PC-9 (cell line): ENCODE results near the gene TMEM203. TPM values are rescaled to one million over a fixed set of nuclear protein-coding genes. Genes with fewer than 3 reads are reported as not detected.

ENCODE experiments used
- BruUV-seq: library from RNA; stranded (reverse); fragments of 400-500 nt; replicated peaks from 2 replicates; lab custom pipeline; 2021; lab: Mats Ljungman, UMichigan
- CTCF ChIA-PET: fragments of 300-600 bp; sonication (Branson Sonifier 250); formaldehyde crosslinking; loops from one replicate; lab custom pipeline; 2022; ENCODE audit warnings: antibody characterized with exemption; lab: Charles Lee
- POLR2A ChIA-PET: fragments of 300-600 bp; sonication (Branson Sonifier 250); formaldehyde crosslinking; loops from one replicate; lab custom pipeline; 2022; ENCODE audit warnings: antibody characterized with exemption; ENCODE audit not compliant: unreplicated experiment; lab: Charles Lee
- DNase-seq, 2 experiments: peaks; one replicate each; pipeline versions ENCODE4 v3.0.0 to v3.0.0-alpha.2; 2015 to 2022; ENCODE audit warnings: mixed read lengths in 1 of 2
- H2AFZ ChIP-seq: fragments of 200-600 bp; sonication (generic); 2 replicates; pipeline ENCODE4 v1.8.1; 2017; ENCODE audit warnings: antibody characterized with exemption
- H3F3A ChIP-seq: fragments of 200-600 bp; sonication (generic); 2 replicates; pipeline ENCODE4 v1.8.1; 2017; ENCODE audit warnings: antibody characterized with exemption, mild to moderate bottlenecking, low read depth; ENCODE audit not compliant: insufficient read depth
- H3K27ac ChIP-seq: fragments of 200-600 bp; sonication (generic); 2 replicates; pipeline ENCODE4 v1.6.1; 2016; ENCODE audit warnings: mixed run types
- H3K27me3 ChIP-seq: fragments of 200-600 bp; sonication (generic); 2 replicates; pipeline ENCODE4 v1.6.1; 2016; ENCODE audit warnings: low read depth, mixed run types; ENCODE audit not compliant: insufficient read depth
- H3K36me3 ChIP-seq: fragments of 200-600 bp; sonication (generic); 2 replicates; pipeline ENCODE4 v1.6.1; 2016; ENCODE audit warnings: low read depth, mixed run types
- H3K4me1 ChIP-seq: fragments of 200-600 bp; sonication (generic); replicated peaks from 2 replicates; pipeline ENCODE4 v1.6.1; 2016; ENCODE audit warnings: mixed run types; ENCODE audit not compliant: insufficient read depth
- H3K4me2 ChIP-seq: fragments of 200-600 bp; sonication (generic); 2 replicates; pipeline ENCODE4 v1.6.1; 2017; ENCODE audit warnings: mixed run types
- H3K4me3 ChIP-seq: fragments of 200-600 bp; sonication (generic); 2 replicates; pipeline ENCODE4 v1.6.1; 2016; ENCODE audit warnings: mixed run types
- H3K79me2 ChIP-seq: fragments of 200-600 bp; sonication (generic); 2 replicates; pipeline ENCODE4 v1.6.1; 2017; ENCODE audit warnings: low read depth, mixed run types
- H3K9me2 ChIP-seq: fragments of 200-600 bp; sonication (generic); 2 replicates; pipeline ENCODE4 v1.8.1; 2017; ENCODE audit warnings: mild to moderate bottlenecking; ENCODE audit not compliant: insufficient read depth
- H3K9me3 ChIP-seq: fragments of 200-600 bp; sonication (generic); 2 replicates; pipeline ENCODE4 v1.8.1; 2016; ENCODE audit warnings: low read depth; ENCODE audit not compliant: insufficient read depth
- H4K20me1 ChIP-seq: fragments of 200-600 bp; sonication (generic); 2 replicates; pipeline ENCODE4 v1.8.1; 2017; ENCODE audit not compliant: insufficient read depth
- CTCF ChIP-seq: fragments of 200-600 bp; sonication (generic); conservative IDR thresholded peaks from 2 replicates; pipeline ENCODE4 v1.6.1; 2017; ENCODE audit warnings: mixed run types, antibody characterized with exemption, mild to moderate bottlenecking, moderate library complexity
- EZH2 ChIP-seq: fragments of 200-600 bp; sonication (generic); IDR thresholded peaks from 2 replicates; pipeline ENCODE4 v1.8.0; 2017; ENCODE audit warnings: antibody characterized with exemption, low read depth
- intact Hi-C: fragments of 100-400 bp; cut with micrococcal nuclease; formaldehyde crosslinking; loops from one replicate; pipeline ENCODE4 v1.10.0; 2022; ENCODE audit not compliant: unreplicated experiment
- total RNA-seq: library from RNA; stranded (reverse); gene quantifications from 2 replicates; pipeline ENCODE4 v1.2.3, GENCODE V29; 2021

TMEM203 gene
- total RNA-seq, 1 experiment from 2014 or later = 45.5 TPM

DNA sequence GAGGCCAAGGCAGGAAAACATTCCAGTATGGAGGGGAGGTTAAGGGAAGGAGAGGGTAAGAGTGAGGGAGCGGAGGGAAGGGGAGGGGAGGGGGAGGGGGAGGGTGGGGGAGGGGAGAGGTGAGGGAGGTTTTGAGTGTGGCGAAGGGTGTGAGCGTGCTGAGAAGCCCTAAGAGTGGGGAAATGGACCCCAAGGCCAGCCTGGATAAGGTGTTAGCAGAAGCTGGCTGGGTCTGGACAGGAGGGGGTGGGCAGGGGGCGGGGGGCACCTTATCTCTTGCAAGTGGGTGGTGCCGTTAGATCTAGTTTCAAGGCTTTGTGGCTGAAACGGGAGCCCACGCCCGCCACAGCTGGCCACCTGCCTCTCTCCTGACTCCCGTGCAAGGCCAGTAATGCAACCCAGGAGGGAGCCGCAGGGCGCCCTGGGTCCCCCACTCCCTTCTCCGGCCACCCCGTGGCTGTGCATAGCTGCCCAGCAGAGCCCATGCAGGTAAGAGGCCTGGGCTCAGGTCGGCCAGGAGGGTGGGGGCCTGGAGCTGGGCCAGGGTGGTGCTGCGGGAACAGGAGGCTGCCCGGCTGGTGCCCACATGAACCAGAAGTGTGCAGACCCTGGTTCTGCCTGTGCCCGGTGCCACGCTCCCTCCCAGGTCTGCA is 22.5 kb upstream of the TMEM203 start:
- intact Hi-C loops = loop anchor here (1.0 to 2.0 kb wide), 6 partner anchors 29 to 181 kb away; partner anchors contain the start of genes ANAPC2, NPDC1, SAPCD2 and SSNA1
- Histone ChIP-seq H3K36me3 (no peaks in the 10 kb centered on the region), H3F3A (peaks cover 43% of the 10 kb centered on the region), H3K79me2 (peaks cover 7% of the 10 kb centered on the region; the same call in 1 of the 2 replicates), H2AFZ (no peak overlapping the region), H3K4me3 (peak overlapping the region; percentile 29; the same call in 1 of the 2 replicates), H3K4me1 (peaks cover 55% of the 10 kb centered on the region), H4K20me1 (no peaks in the 10 kb centered on the region), H3K4me2 (peak overlapping the region; percentile 99), H3K9me3 (no peaks in the 10 kb centered on the region), H3K9me2 (no peaks in the 10 kb centered on the region), H3K27me3 (no peaks in the 10 kb centered on the region), H3K27ac (peak overlapping the region; percentile 79)
- CTCF ChIA-PET = interaction anchor here (0.6 to 2.3 kb wide), 5 partner anchors 9 to 410 kb away, joined by 3 to 15 read pairs (median 3); partner anchors contain the start of gene SSNA1
- peak in 1 of 2 experiments; percentile 67 for DNase-seq
- TF ChIP-seq CTCF = no peak
- TF ChIP-seq EZH2 = no peak
- POLR2A ChIA-PET = interaction anchor here (0.5 to 1.5 kb wide), 5 partner anchors 13 to 39 kb away, joined by 3 to 7 read pairs (median 4); partner anchors contain the start of gene TUBB4B
- BruUV-seq = no TSS peak

DNA sequence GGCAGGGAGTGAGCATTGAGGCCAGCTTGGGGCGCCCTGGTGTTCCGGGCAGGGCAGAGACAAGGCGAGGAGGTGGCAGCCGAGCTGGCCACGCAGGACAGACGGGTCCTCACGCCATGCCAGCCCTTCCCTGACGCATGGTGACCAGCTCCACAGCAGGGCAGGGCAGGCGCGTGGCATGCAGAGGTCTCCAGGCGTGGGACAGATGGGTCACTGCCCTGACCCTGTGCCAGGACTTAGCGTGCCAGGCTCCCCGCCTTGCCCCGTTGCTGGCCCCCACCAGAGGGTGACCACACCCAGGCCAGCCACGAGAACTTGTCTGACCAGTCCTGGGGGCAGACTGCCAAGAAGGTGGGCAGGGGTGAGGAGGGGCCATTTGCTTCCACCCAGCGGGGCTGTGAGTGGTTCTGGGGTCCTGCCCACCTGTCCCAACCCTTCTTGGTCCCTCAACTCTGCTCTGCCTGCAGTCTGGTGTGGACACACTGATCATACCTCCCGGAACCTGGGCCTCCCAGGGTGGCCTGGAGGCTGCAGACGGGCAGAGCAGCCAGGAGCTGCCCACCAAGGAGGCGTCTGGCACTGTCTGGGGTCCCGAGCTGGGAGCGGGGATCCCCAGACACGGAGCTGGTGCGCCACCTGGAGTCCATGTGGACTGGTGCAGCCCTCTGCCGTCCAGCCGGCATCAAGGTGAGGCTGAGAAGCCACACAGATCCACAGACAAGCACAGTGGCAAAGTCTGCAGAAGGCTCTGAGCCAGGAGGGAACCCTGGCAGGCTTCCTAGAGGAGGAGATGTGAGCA is 21.8 kb upstream of the TMEM203 start, which contains the start of gene RNF224:
RNF224 (plus strand) TSS at position 449 of the 799 bp plus-strand sequence. CDS start 834 bp downstream, outside the sequence.
- POLR2A ChIA-PET = interaction anchor here (0.5 to 1.6 kb wide), 7 partner anchors 13 to 317 kb away, joined by 3 to 12 read pairs (median 4); partner anchors contain the start of gene TUBB4B
- H3K27me3 ChIP-seq = no peaks in the 10 kb centered on the region
- peak within 1 kb of the TSS; percentile 99 for H3K4me2 ChIP-seq
- H3K27ac ChIP-seq = peak within 1 kb of the TSS; percentile 79
- H3K9me3 ChIP-seq = no peaks in the 10 kb centered on the region
- no peaks in the 10 kb centered on the region for H3K9me2 ChIP-seq
- H3F3A ChIP-seq = peaks cover 44% of the 10 kb centered on the region
- peak within 1 kb of the TSS; percentile 90; the same call in 1 of the 2 replicates for H3K4me3 ChIP-seq
- H3K36me3 ChIP-seq = no peaks in the 10 kb centered on the region
- TF ChIP-seq CTCF (peak; percentile 95), EZH2 (no peak)
- H4K20me1 ChIP-seq = no peaks in the 10 kb centered on the region
- CTCF ChIA-PET = interaction anchor here (0.6 to 2.3 kb wide), 8 partner anchors 9 to 410 kb away, joined by 3 to 15 read pairs (median 4); partner anchors contain the start of genes DPP7 and SSNA1
- peak; percentile 88 to 99 for DNase-seq
- H3K4me1 ChIP-seq = peaks cover 55% of the 10 kb centered on the region
- no TSS peak for BruUV-seq
- H3K79me2 ChIP-seq = peaks cover 7% of the 10 kb centered on the region; the same call in 1 of the 2 replicates
- intact Hi-C loops = loop anchor here (1.0 to 2.0 kb wide), 6 partner anchors 30 to 180 kb away; partner anchors contain the start of genes ANAPC2, NPDC1, SAPCD2 and SSNA1
- H2AFZ ChIP-seq = no peak within 1 kb of the TSS
